Hematopoietic multipotent progenitor cell treated with erythropoietin and hydrocortisone succinate and interleukin-3 and kit ligand, for 8 days (in vitro differentiated cells): Measurements from ENCODE around the gene TMTC3.
"Not testable (repeated sequence)": the region's sequence is repeated elsewhere in the genome, so short reads cannot be mapped to it uniquely, and the experiment has no call there.

Experiments used
- DNase-seq: peaks from one replicate; pipeline ENCODE4 v3.0.0-alpha.2; 2015

The TMTC3 gene

DNA sequence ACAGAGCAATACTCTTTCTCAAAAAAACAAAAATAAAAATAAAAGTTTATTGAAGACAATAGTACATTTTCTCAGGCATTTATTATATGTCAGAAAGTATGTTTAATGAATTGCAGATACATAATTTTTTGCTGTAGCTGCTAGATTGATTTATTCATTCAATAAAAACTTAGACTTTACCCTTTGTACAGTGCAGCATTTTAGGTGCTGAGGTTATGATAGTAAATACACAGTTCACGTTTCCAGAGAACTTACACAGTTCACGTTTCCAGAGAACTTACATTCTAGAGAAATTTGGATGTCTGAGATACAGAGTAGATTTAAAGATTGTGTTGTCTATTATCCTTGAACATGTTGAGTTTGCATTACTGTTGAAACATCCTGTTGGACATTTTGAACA is 25.3 kb downstream of the TMTC3 start:
- DNase-seq, result no peak

- DNase-seq, result no peak
These were observed 30.8 kb downstream of the TMTC3 start for GRCh38 chr12:88172844-88173407.

- no peak for DNase-seq
These were observed 33.4 kb downstream of the TMTC3 start for GRCh38 chr12:88175544-88175943.

DNA sequence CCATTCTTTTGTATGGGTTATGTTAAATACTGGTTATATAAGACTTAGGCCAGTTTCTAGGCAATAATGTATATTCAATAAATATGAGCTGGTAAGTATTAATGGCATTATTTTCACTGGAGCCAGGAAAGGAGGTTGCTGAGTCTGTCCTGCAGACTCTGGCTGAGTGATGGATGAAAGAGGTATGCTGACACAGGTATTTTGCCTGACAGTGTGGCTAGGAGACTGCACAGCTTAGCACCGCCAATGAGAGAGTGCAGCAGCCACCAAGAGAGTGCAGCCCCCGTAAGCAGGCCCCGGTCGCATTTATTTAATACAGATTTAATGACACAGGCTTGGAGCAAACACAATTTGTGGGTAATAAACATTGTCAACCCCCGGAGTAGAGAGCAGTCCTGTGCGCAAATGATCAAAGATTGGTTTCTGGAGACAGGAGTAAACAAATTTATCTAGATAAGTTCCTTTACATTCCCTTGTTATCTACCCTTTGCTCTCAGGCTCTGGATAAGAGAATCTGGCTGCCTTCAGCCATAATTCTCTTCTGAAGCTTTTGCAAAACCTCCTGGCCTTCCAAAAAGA is 37.4 kb downstream of the TMTC3 start:
- no peak for DNase-seq

DNA sequence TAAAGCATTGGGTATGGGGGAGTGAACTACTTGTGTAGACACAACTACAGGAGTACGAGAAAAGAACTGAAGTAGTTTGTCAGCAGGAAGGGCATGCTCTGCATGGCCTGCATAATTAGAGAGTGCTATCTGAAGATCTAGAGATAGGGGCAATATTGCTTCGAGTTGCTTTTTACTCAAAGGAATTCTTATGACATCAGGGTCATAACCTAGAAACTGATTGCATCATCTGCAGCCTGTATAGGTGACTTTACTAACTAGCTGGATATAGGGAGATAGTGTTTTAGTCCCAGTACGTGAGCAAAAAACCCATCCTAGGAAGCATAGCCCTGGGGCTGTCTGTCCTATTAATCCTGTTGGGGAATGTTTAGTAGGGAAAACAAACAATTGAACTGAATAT is 39.8 kb downstream of the TMTC3 start:
- DNase-seq, result no peak

DNA sequence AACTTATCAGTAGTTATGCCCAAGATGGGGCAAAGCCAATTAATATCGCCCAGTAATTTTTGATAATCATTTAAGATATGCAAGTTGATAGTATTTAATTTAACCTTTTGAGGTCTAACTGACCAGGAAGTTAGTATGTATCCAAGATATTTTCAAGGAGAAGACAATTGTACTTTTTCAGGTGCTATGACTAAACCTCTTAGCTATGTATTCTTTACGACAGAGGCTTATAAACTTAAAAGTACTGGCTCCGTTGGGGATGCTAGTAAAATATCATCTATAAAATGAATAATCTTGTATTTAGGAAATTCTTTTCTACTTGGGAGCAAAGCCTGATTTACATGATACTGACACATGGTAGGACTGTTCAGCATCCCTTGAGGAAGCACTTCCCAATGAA is 40.3 kb downstream of the TMTC3 start:
- no peak for DNase-seq

- no peak for DNase-seq
These were observed 42.1 kb downstream of the TMTC3 start for GRCh38 chr12:88184196-88184595.

- no peak for DNase-seq
These were observed 43.2 kb downstream of the TMTC3 start for GRCh38 chr12:88185279-88185678.

DNA sequence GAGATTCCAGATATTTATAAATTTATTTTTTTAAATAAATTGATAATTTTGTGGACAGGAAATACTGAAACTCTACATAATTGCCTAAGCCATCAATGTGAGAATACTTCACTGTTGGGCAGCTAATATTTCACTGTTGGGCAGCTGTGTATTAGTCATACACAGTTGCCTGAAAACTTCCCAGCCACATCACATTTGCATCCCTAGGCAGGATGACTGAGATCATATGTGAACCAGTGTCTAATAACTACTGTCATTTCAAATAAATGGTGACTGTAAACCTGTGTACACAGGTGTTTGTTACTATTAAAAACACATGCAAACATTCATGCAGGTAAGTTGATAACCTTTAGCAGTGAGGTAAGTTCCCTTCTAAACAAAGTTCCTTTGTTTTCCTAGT is 43.9 kb downstream of the TMTC3 start:
- no peak for DNase-seq

DNA sequence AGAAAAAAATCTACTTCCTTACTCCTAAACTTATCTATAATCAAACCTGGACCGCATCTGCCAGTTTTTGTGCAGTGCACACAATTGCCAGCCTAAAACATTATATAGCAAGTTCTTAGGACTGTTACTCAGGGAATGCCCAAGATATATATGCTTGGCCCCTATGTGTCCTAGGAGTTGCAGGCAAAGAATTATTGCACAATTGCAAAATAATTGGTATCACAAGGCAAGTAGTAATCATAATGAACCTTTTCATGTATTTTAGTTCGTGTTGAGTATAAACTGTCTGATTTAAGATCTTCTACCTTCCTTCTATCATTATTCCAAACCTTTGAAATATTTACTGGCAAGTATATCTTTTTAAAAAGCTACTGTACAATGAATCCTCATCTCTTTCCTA is 45.5 kb downstream of the TMTC3 start:
- no peak for DNase-seq

- DNase-seq, result no peak
These were observed 46.1 kb downstream of the TMTC3 start for GRCh38 chr12:88188180-88188579.

GRCh38 chr12:88192426-88192825 is 50.3 kb downstream of the TMTC3 start:
- no peak for DNase-seq

GRCh38 chr12:88194868-88195267 is 52.8 kb downstream of the TMTC3 start:
- no peak for DNase-seq

DNA sequence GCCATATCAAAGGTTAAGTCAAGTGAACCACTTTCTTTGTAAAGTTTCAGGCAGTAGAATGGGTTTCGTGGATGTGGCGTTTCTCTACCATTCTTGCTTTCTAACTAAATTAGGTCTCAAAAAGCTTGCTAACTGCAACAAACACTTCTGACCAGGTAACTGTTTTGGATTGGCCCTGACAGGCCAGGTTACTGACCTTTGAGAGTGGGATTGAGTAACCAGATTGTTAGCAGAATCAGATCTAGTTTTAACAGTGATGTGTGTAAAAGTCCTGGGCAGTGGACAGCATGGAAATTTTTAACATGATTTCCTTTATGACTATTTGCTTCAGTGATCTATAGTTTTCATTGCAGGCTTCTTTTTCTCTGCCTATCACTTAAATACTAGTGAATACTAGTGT is 57.9 kb downstream of the TMTC3 start:
- DNase-seq, result no peak

GRCh38 chr12:88202500-88202899 is 60.4 kb downstream of the TMTC3 start:
- no peak for DNase-seq

DNA sequence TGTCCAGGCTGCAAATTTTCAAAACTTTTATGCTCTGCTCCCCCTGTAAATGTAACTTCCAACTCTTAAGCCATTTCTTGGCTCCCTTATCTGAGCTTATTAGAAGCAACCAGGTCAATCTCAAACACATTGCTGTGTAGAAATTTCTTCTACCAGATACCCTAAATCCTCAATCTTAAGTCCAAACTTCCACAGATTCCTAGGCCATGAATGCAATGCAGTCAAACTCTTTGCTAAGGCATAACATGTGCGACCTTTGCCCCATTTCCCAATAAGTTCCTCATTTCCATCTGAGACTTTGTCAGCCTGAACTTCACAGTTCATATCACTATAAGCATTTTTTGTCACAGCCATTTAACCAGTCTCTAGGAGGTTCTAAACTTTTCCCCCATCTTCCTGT is 64.5 kb downstream of the TMTC3 start:
- DNase-seq, result no peak

- no peak for DNase-seq
These were observed 66.0 kb downstream of the TMTC3 start for GRCh38 chr12:88207921-88208620.

- no peak for DNase-seq
These were observed 66.6 kb downstream of the TMTC3 start for GRCh38 chr12:88208661-88209060.

- not testable (repeated sequence) for DNase-seq
These were observed 68.2 kb downstream of the TMTC3 start for GRCh38 chr12:88210311-88210710.

- no peak for DNase-seq
These were observed 76.2 kb downstream of the TMTC3 start for GRCh38 chr12:88218293-88218692.

GRCh38 chr12:88219861-88220260 is 77.8 kb downstream of the TMTC3 start:
- no peak for DNase-seq

- DNase-seq, result no peak
These were observed 81.4 kb downstream of the TMTC3 start for GRCh38 chr12:88223519-88223918.

- no peak for DNase-seq
These were observed 83.7 kb downstream of the TMTC3 start for GRCh38 chr12:88225776-88226175.

- no peak for DNase-seq
These were observed 85.2 kb downstream of the TMTC3 start for GRCh38 chr12:88227263-88227662.

GRCh38 chr12:88227871-88228270 is 85.8 kb downstream of the TMTC3 start:
- DNase-seq, result no peak
